K562 (cell line): Measurements from ENCODE around the gene NUFIP2. TPM values are rescaled to one million over a fixed set of nuclear protein-coding genes. Genes with fewer than 3 reads are reported as not detected.

Source experiments
- ATAC-seq: fragments of 200-7000 bp; cut with Tn5 transposase; 3 replicates; pipeline ENCODE4 v1.9.1; 2020; ENCODE audit warnings: moderate library complexity
- BruUV-seq: library from RNA; stranded (reverse); fragments of 400-500 nt; replicated peaks from 2 replicates; lab custom pipeline; 2021; lab: Mats Ljungman, UMichigan
- CTCF ChIA-PET: fragments of 300-600 bp; formaldehyde crosslinking; extraction: SDS; loops from one replicate; lab custom pipeline; 2021; ENCODE audit warnings: low intra/inter-chr PET ratio; lab: Yijun Ruan, JAX
- POLR2A ChIA-PET: fragments of 300-600, 350-650 bp; sonication (Branson Sonifier 250); formaldehyde crosslinking; extraction: SDS; loops from one replicate; lab custom pipeline; 2021; ENCODE audit warnings: antibody characterized with exemption, inconsistent platforms; lab: Yijun Ruan, JAX
- DNase-seq, 4 experiments: peaks; one replicate each; pipeline versions ENCODE4 v3.0.0 to v3.0.0-alpha.2; 2011 to 2018; ENCODE audit warnings: low spot score in 3 of 4, mixed read lengths in 3 of 4; ENCODE audit errors: extremely low read depth in 1 of 4
- FAIRE-seq: peaks from 2 replicates; lab custom pipeline; 2011; peaks lifted over from hg19 to GRCh38; lab: Jason Lieb, UNC
- H2AFZ ChIP-seq: 2 replicates; pipeline ENCODE4 v1.6.0; 2011; ENCODE audit warnings: low read depth, low read length, control low read depth, inconsistent platforms
- H3K27ac ChIP-seq: fragments of 200-600 bp; 3 replicates; pipeline ENCODE4 v1.8.0; 2011; ENCODE audit warnings: low read depth, mild to moderate bottlenecking, control low read depth, inconsistent platforms, low read length, moderate library complexity, mixed read lengths; ENCODE audit errors: extremely low read depth
- H3K27me3 ChIP-seq, 2 experiments: fragments of 300-600 bp in 1 of 2; 2 replicates in 1 of 2; 3 replicates in 1 of 2; pipeline versions ENCODE4 v1.6.0 to v1.8.0; 2011; ENCODE audit warnings: inconsistent platforms in 2 of 2, low read length in 2 of 2, mild to moderate bottlenecking in 1 of 2, mixed read lengths in 1 of 2, moderate library complexity in 1 of 2; ENCODE audit not compliant: control insufficient read depth in 2 of 2, insufficient read depth in 2 of 2
- H3K36me3 ChIP-seq: fragments of 300-600 bp; 3 replicates; pipeline ENCODE4 v1.8.0; 2011; ENCODE audit warnings: mild to moderate bottlenecking, low read length, inconsistent platforms; ENCODE audit not compliant: control insufficient read depth, insufficient read depth
- H3K4me1 ChIP-seq, 2 experiments: fragments of 200-600 bp in 1 of 2; replicated peaks in 1 of 2; 2 replicates in 1 of 2; 3 replicates in 1 of 2; pipeline versions ENCODE4 v1.5.1 to v1.8.0; 2011; ENCODE audit warnings: inconsistent platforms in 2 of 2, low read length in 2 of 2, mild to moderate bottlenecking in 1 of 2, mixed read lengths in 1 of 2, moderate library complexity in 1 of 2; ENCODE audit not compliant: control insufficient read depth in 2 of 2, insufficient read depth in 2 of 2
- H3K4me2 ChIP-seq: 2 replicates; pipeline ENCODE4 v1.6.1; 2011; ENCODE audit warnings: low read length, control low read depth, inconsistent platforms, mixed read lengths; ENCODE audit not compliant: insufficient read depth
- H3K4me3 ChIP-seq: fragments of 200-600 bp; sonication (generic), shearing (Covaris generic); 2 replicates; pipeline ENCODE4 v1.5.1; 2016; ENCODE audit warnings: control low read depth, inconsistent platforms
- H3K79me2 ChIP-seq: fragments of 200-600 bp; 3 replicates; pipeline ENCODE4 v1.8.0; 2011; ENCODE audit warnings: low read length, inconsistent platforms; ENCODE audit not compliant: control insufficient read depth, insufficient read depth
- H3K9ac ChIP-seq, 2 experiments: 2 replicates each; pipeline versions ENCODE4 v1.6.0 to v1.6.1; 2011; ENCODE audit warnings: low read depth in 2 of 2, low read length in 2 of 2, control low read depth in 1 of 2, inconsistent platforms in 1 of 2, mild to moderate bottlenecking in 1 of 2, mixed read lengths in 1 of 2; ENCODE audit not compliant: insufficient read depth in 1 of 2
- H3K9me1 ChIP-seq: one replicate; pipeline ENCODE4 v1.6.0; 2011; ENCODE audit warnings: inconsistent platforms, mild to moderate bottlenecking, low read length, moderate library complexity; ENCODE audit not compliant: control insufficient read depth, insufficient read depth
- H3K9me3 ChIP-seq: replicated peaks from 2 replicates; pipeline ENCODE4 v1.5.1; 2011; ENCODE audit warnings: low read depth, low read length, inconsistent platforms; ENCODE audit not compliant: control insufficient read depth, insufficient read depth
- H4K20me1 ChIP-seq: replicated peaks from 2 replicates; pipeline ENCODE4 v1.6.1; 2011; ENCODE audit warnings: low read length, inconsistent platforms, mixed read lengths; ENCODE audit not compliant: control insufficient read depth, insufficient read depth
- CHD2 ChIP-seq: IDR thresholded peaks from 2 replicates; pipeline ENCODE4 v1.6.1; 2011; ENCODE audit warnings: low read depth, low read length
- FOXK2 ChIP-seq, 2 experiments: fragments of 450-650 bp; IDR thresholded peaks in 1 of 2; conservative IDR thresholded peaks in 1 of 2; 2 replicates each; pipeline ENCODE4 v1.6.1; 2016; ENCODE audit warnings: low read depth in 2 of 2, mild to moderate bottlenecking in 1 of 2
- MCM7 ChIP-seq, 2 experiments: fragments of 450-650 bp; IDR thresholded peaks; 2 replicates each; pipeline ENCODE4 v1.6.1; 2016 to 2018
- MYNN ChIP-seq, 2 experiments: sonication (generic); formaldehyde crosslinking in 1 of 2; IDR thresholded peaks; 2 replicates each; pipeline versions ENCODE4 v1.5.0 to v1.6.1; 2016 to 2020; ENCODE audit warnings: antibody characterized with exemption in 1 of 2, missing genetic modification reagents in 1 of 2
- NR1H2 ChIP-seq: sonication (generic); formaldehyde crosslinking; IDR thresholded peaks from 2 replicates; pipeline ENCODE4 v1.4.0; 2020; ENCODE audit warnings: mild to moderate bottlenecking, missing genetic modification reagents
- SRF ChIP-seq, 2 experiments: fragments of 250-450, 450-650 bp in 1 of 2; sonication (Bioruptor Pico) in 1 of 2; sonication (generic) in 1 of 2; formaldehyde crosslinking; IDR thresholded peaks; 2 replicates each; pipeline versions ENCODE4 v1.5.0 to v1.5.1; 2020 to 2022; ENCODE audit warnings: mild to moderate bottlenecking in 1 of 2, missing genetic modification reagents in 1 of 2
- STAT5A ChIP-seq: IDR thresholded peaks from 2 replicates; pipeline ENCODE4 v1.6.1; 2012; ENCODE audit warnings: low read length, inconsistent platforms, borderline replicate concordance
- ZC3H11A ChIP-seq: IDR thresholded peaks from 2 replicates; pipeline ENCODE4 v1.6.1; 2012; ENCODE audit warnings: low read depth, low read length, improper control_type of control experiment
- ZNF778 ChIP-seq: fragments of 450-650 bp; formaldehyde crosslinking; IDR thresholded peaks from 2 replicates; pipeline ENCODE4 v1.4.0; 2020; ENCODE audit warnings: mild to moderate bottlenecking, moderate library complexity
- WGBS: fragments of 100-300 bp; shearing (Covaris generic); methylation state at CpG from one replicate; pipeline ENCODE4 v1.1.6; 2016; ENCODE audit warnings: low coverage, mixed read lengths; ENCODE audit not compliant: insufficient coverage; ENCODE audit errors: missing lambda C conversion rate; 5-methylcytosine and 5-hydroxymethylcytosine counted together
- in situ Hi-C: fragments of 300-500 bp; cut with MboI; formaldehyde crosslinking; loops from 4 replicates; pipeline ENCODE4 v1.15.0; 2018; ENCODE audit warnings: inconsistent platforms, mixed read lengths
- intact Hi-C: fragments of 100-400 bp; cut with micrococcal nuclease; formaldehyde crosslinking; loops from 2 replicates; pipeline ENCODE4 v1.14.2; 2022
- polyA plus RNA-seq, 8 experiments: library from polyadenylated mRNA; depleted of rRNA in 4 of 8; stranded (reverse) in 5 of 8; unstranded in 3 of 8; fragments of >200 nt; fragmentation: Nextera tagmentation in 2 of 8; fragmentation: Illumina TruSeq in 1 of 8; extraction: Ambion mirVana in 2 of 8; extraction: Trizol in 1 of 8; gene quantifications; 2 replicates each; pipeline versions ENCODE4 v1.2.1 to v1.2.3, GENCODE V29; 2011 to 2014; ENCODE audit warnings: inconsistent platforms in 1 of 8, missing spikeins in 1 of 8
- total RNA-seq, 7 experiments: library from RNA; depleted of rRNA in 6 of 7; stranded (reverse); fragments of >200 nt in 6 of 7; fragmentation: Illumina TruSeq in 2 of 7; extraction: Trizol in 2 of 7; gene quantifications; 2 replicates each; pipeline versions ENCODE4 v1.2.1 to v1.2.3, GENCODE V29; 2011 to 2021; ENCODE audit warnings: low replicate concordance in 1 of 7

The NUFIP2 gene
- total and polyA plus RNA-seq, 9 of the 15 experiments (the other 6 are each of a cell fraction or from before 2014, with no cell fraction given), result 4.9 to 40.7 (median 18.5) TPM

- Histone ChIP-seq H3K27me3 (no peaks in the 10 kb centered on the region), H3K27ac (no peak overlapping the region), H3K4me2 (no peak overlapping the region), H3K79me2 (no peaks in the 10 kb centered on the region), H3K9me3 (no peaks in the 10 kb centered on the region), H3K9me1 (no peaks in the 10 kb centered on the region), H3K4me3 (no peak overlapping the region), H2AFZ (no peak overlapping the region), H4K20me1 (no peaks in the 10 kb centered on the region), H3K9ac (no peak overlapping the region), H3K4me1 (no peaks in the 10 kb centered on the region), H3K36me3 (no peaks in the 10 kb centered on the region)
- 81% methylated on average over 2 of the region's 2 CpGs for WGBS
- TF ChIP-seq NR1H2 (CRISPR knock-in tag) (no peak), FOXK2 (conservative IDR thresholded peaks at IDR 0.05 in 1 of 2, IDR thresholded peaks at IDR 0.05 in 1 of 2; ENCODE audit: low read depth in 2 of 2) (no peak), ZC3H11A (no peak), ZNF778 (CRISPR knock-in tag) (no peak), SRF (CRISPR knock-in tag; IDR thresholded peaks at IDR 0.05) (no peak), CHD2 (no peak), MYNN (IDR thresholded peaks at IDR 0.05) (no peak), MYNN (CRISPR knock-in tag; IDR thresholded peaks at IDR 0.05) (no peak), MCM7 (IDR thresholded peaks at IDR 0.05) (no peak), STAT5A (no peak)
- CTCF ChIA-PET, result no interaction called here
- no TSS peak for BruUV-seq
- FAIRE-seq (no peak), DNase-seq (no peak), ATAC-seq (no peak)
- in situ Hi-C loops, result no loop called here
- intact Hi-C loops, result no loop called here
- POLR2A ChIA-PET, result interaction anchor here (0.6 to 1.5 kb wide), 4 partner anchors 10 to 85 kb away, joined by 3 to 4 read pairs (median 3); no protein-coding TSS in a partner anchor
Observed at GRCh38 chr17:29299031-29299430, 5.1 kb upstream of the NUFIP2 start.
